ENCODE results near the gene CX3CL1. TPM values are rescaled to one million over a fixed set of nuclear protein-coding genes. Genes with fewer than 3 reads are reported as not detected.
A peak's percentile ranks its signal among the peaks of the same experiment; 100 is the strongest.

Gene CX3CL1
- total and polyA plus RNA-seq, 10 of the 15 experiments (the other 5 are each of a cell fraction or from before 2014, with no cell fraction given): 0.03 to 1.2 (median 0.46) TPM

- TF ChIP-seq SIX5 (IDR thresholded peaks at IDR 0.05; ENCODE audit: low read depth, low read length, severe bottlenecking) (no peak), WRNIP1 (IDR thresholded peaks at IDR 0.05; ENCODE audit: borderline replicate concordance, low read depth, low read length) (no peak), RAD21 (IDR thresholded peaks at IDR 0.05; ENCODE audit: insufficient read depth, low read depth, low read length) (peak; percentile 19; the same call in 1 of the 2 replicates), SP1 (IDR thresholded peaks at IDR 0.05; ENCODE audit: low read depth, low read length) (no peak), JUND (IDR thresholded peaks at IDR 0.05; ENCODE audit: low read depth, low read length) (no peak), YY1 (IDR thresholded peaks at IDR 0.05; ENCODE audit: low read depth, low read length) (peak; percentile 35; the same call in 1 of the 2 replicates), E2F4 (IDR thresholded peaks at IDR 0.05; ENCODE audit: low read depth, low read length) (no peak), DPF2 (IDR thresholded peaks at IDR 0.05) (0 out of 2 replicates have a peak, but pooled peaks have one; percentile 41), GATAD2B (conservative IDR thresholded peaks at IDR 0.05; ENCODE audit: low read depth) (no peak), PML (IDR thresholded peaks at IDR 0.05; ENCODE audit: low read length) (no peak), CBX5 (IDR thresholded peaks at IDR 0.05; ENCODE audit: low read depth) (peak; percentile 82; the same call in 1 of the 2 replicates), CREB1 (IDR thresholded peaks at IDR 0.05; ENCODE audit: low read depth) (peak; percentile 43; the same call in 1 of the 2 replicates), CHD2 (IDR thresholded peaks at IDR 0.05; ENCODE audit: borderline replicate concordance, low read depth, low read length) (no peak), MEF2B (IDR thresholded peaks at IDR 0.05; ENCODE audit: partially characterized antibody, poor library complexity, severe bottlenecking) (peak; percentile 66), TCF3 (IDR thresholded peaks at IDR 0.05; ENCODE audit: borderline replicate concordance, insufficient read depth, low read depth, low read length) (peak; percentile 83; the same call in 1 of the 2 replicates), USF2 (IDR thresholded peaks at IDR 0.05; ENCODE audit: borderline replicate concordance, low read depth, low read length) (no peak), CBFB (IDR thresholded peaks at IDR 0.05; ENCODE audit: low read depth) (peak; percentile 31; the same call in 1 of the 2 replicates), POLR2AphosphoS5 (IDR thresholded peaks at IDR 0.05; ENCODE audit: low read length) (no peak), SREBF1 (IDR thresholded peaks at IDR 0.05; ENCODE audit: low read length) (no peak), EGR1 (IDR thresholded peaks at IDR 0.05; ENCODE audit: borderline replicate concordance in 1 of 2, low read depth in 2 of 2, low read length in 2 of 2) (no peak), POLR2AphosphoS2 (IDR thresholded peaks at IDR 0.05; ENCODE audit: low read depth, low read length) (no peak)
- TF ChIP-seq, protein P1, sequence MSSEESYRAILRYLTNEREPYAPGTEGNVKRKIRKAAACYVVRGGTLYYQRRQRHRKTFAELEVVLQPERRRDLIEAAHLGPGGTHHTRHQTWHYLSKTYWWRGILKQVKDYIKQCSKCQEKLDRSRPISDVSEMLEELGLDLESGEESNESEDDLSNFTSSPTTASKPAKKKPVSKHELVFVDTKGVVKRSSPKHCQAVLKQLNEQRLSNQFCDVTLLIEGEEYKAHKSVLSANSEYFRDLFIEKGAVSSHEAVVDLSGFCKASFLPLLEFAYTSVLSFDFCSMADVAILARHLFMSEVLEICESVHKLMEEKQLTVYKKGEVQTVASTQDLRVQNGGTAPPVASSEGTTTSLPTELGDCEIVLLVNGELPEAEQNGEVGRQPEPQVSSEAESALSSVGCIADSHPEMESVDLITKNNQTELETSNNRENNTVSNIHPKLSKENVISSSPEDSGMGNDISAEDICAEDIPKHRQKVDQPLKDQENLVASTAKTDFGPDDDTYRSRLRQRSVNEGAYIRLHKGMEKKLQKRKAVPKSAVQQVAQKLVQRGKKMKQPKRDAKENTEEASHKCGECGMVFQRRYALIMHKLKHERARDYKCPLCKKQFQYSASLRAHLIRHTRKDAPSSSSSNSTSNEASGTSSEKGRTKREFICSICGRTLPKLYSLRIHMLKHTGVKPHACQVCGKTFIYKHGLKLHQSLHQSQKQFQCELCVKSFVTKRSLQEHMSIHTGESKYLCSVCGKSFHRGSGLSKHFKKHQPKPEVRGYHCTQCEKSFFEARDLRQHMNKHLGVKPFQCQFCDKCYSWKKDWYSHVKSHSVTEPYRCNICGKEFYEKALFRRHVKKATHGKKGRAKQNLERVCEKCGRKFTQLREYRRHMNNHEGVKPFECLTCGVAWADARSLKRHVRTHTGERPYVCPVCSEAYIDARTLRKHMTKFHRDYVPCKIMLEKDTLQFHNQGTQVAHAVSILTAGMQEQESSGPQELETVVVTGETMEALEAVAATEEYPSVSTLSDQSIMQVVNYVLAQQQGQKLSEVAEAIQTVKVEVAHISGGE (CRISPR knock-in tag; IDR thresholded peaks at IDR 0.05): no peak
- TF ChIP-seq, protein P2, sequence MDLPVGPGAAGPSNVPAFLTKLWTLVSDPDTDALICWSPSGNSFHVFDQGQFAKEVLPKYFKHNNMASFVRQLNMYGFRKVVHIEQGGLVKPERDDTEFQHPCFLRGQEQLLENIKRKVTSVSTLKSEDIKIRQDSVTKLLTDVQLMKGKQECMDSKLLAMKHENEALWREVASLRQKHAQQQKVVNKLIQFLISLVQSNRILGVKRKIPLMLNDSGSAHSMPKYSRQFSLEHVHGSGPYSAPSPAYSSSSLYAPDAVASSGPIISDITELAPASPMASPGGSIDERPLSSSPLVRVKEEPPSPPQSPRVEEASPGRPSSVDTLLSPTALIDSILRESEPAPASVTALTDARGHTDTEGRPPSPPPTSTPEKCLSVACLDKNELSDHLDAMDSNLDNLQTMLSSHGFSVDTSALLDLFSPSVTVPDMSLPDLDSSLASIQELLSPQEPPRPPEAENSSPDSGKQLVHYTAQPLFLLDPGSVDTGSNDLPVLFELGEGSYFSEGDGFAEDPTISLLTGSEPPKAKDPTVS (IDR thresholded peaks at IDR 0.05; ENCODE audit: low read depth, low read length): no peak
These were observed 22.9 kb upstream of the CX3CL1 start (continued) for GRCh38 chr16:57349212-57350031.
